Dendritic cell treated with granulocyte-macrophage colony-stimulating factor and Interleukin-4, amounts not matched to agents 40 ng/mL and 50 ng/mL, for 4 days (primary cell): ENCODE results near the gene CCN2.

Source experiments
- H3K27ac Mint-ChIP-seq: one replicate; pipeline ENCODE4 v1.8.0; 2022; ENCODE audit warnings: mild to moderate bottlenecking, mixed read lengths
- H3K27me3 Mint-ChIP-seq: one replicate; pipeline ENCODE4 v1.8.0; 2022; ENCODE audit warnings: mild to moderate bottlenecking, mixed read lengths
- H3K36me3 Mint-ChIP-seq: one replicate; pipeline ENCODE4 v1.8.0; 2022; ENCODE audit warnings: low read depth, mixed read lengths
- H3K4me1 Mint-ChIP-seq: one replicate; pipeline ENCODE4 v1.8.0; 2022; ENCODE audit warnings: low read depth, mixed read lengths
- H3K4me3 Mint-ChIP-seq: one replicate; pipeline ENCODE4 v1.8.0; 2022; ENCODE audit warnings: mild to moderate bottlenecking, moderate library complexity, mixed read lengths
- H3K9me3 Mint-ChIP-seq: one replicate; pipeline ENCODE4 v1.8.0; 2022; ENCODE audit warnings: mixed read lengths
- intact Hi-C: fragments of 100-400 bp; cut with micrococcal nuclease; formaldehyde crosslinking; loops from one replicate; pipeline ENCODE4 v1.15.0; 2022

CCN2 gene

GRCh38 chr6:131979515-131980337 lies 28.6 kb upstream of the CCN2 start:
- H3K4me1 Mint-ChIP-seq = no peaks in the 10 kb centered on the region
- intact Hi-C loops = no loop called here
- H3K27me3 Mint-ChIP-seq = no peaks in the 10 kb centered on the region
- no peaks in the 10 kb centered on the region for H3K36me3 Mint-ChIP-seq
- no peaks in the 10 kb centered on the region for H3K9me3 Mint-ChIP-seq
- H3K4me3 Mint-ChIP-seq = no peak overlapping the region
- no peak overlapping the region for H3K27ac Mint-ChIP-seq

- intact Hi-C loops = no loop called here
- Mint-ChIP-seq H3K27me3 (no peaks in the 10 kb centered on the region), H3K4me1 (no peaks in the 10 kb centered on the region), H3K36me3 (no peaks in the 10 kb centered on the region), H3K9me3 (no peaks in the 10 kb centered on the region), H3K27ac (no peak overlapping the region), H3K4me3 (no peak overlapping the region)
These were observed 27.4 kb upstream of the CCN2 start for GRCh38 chr6:131978522-131978921.

GRCh38 chr6:131976545-131977061 lies 25.4 kb upstream of the CCN2 start:
- Mint-ChIP-seq H3K4me3 (no peak overlapping the region), H3K9me3 (no peaks in the 10 kb centered on the region), H3K27me3 (no peaks in the 10 kb centered on the region), H3K4me1 (no peaks in the 10 kb centered on the region), H3K36me3 (no peaks in the 10 kb centered on the region), H3K27ac (no peak overlapping the region)
- intact Hi-C loops = no loop called here

- Mint-ChIP-seq H3K27me3 (no peaks in the 10 kb centered on the region), H3K4me3 (no peak overlapping the region), H3K36me3 (no peaks in the 10 kb centered on the region), H3K27ac (no peak overlapping the region), H3K4me1 (no peaks in the 10 kb centered on the region), H3K9me3 (no peaks in the 10 kb centered on the region)
- intact Hi-C loops = no loop called here
These were observed 21.6 kb upstream of the CCN2 start for GRCh38 chr6:131972741-131973140.

GRCh38 chr6:131970076-131970859 lies 19.1 kb upstream of the CCN2 start:
- no peaks in the 10 kb centered on the region for H3K4me1 Mint-ChIP-seq
- no peaks in the 10 kb centered on the region for H3K36me3 Mint-ChIP-seq
- H3K4me3 Mint-ChIP-seq = no peak overlapping the region
- H3K27me3 Mint-ChIP-seq = no peaks in the 10 kb centered on the region
- H3K9me3 Mint-ChIP-seq = no peaks in the 10 kb centered on the region
- intact Hi-C loops = no loop called here
- H3K27ac Mint-ChIP-seq = no peak overlapping the region

- Mint-ChIP-seq H3K4me3 (no peak overlapping the region), H3K27me3 (no peaks in the 10 kb centered on the region), H3K4me1 (no peaks in the 10 kb centered on the region), H3K36me3 (no peaks in the 10 kb centered on the region), H3K9me3 (no peaks in the 10 kb centered on the region), H3K27ac (no peak overlapping the region)
- intact Hi-C loops = no loop called here
These were observed 17.5 kb upstream of the CCN2 start for GRCh38 chr6:131968656-131969055.

GRCh38 chr6:131967948-131968347 lies 16.8 kb upstream of the CCN2 start:
- Mint-ChIP-seq H3K36me3 (no peaks in the 10 kb centered on the region), H3K27ac (no peak overlapping the region)
- intact Hi-C loops = no loop called here

GRCh38 chr6:131966443-131966842 lies 15.3 kb upstream of the CCN2 start:
- Mint-ChIP-seq H3K27me3 (no peaks in the 10 kb centered on the region), H3K27ac (no peak overlapping the region), H3K4me3 (no peak overlapping the region), H3K9me3 (no peaks in the 10 kb centered on the region), H3K36me3 (no peaks in the 10 kb centered on the region), H3K4me1 (no peaks in the 10 kb centered on the region)
- intact Hi-C loops = no loop called here

More at GRCh38 chr6:131967948-131968347, 16.8 kb upstream of the CCN2 start:
- no peaks in the 10 kb centered on the region for H3K27me3 Mint-ChIP-seq
- H3K9me3 Mint-ChIP-seq = no peaks in the 10 kb centered on the region
- H3K4me3 Mint-ChIP-seq = no peak overlapping the region
- H3K4me1 Mint-ChIP-seq = no peaks in the 10 kb centered on the region

- H3K36me3 Mint-ChIP-seq = no peaks in the 10 kb centered on the region
These were observed 11.9 kb upstream of the CCN2 start for GRCh38 chr6:131963063-131963462.

GRCh38 chr6:131960371-131961133 lies 9.4 kb upstream of the CCN2 start:
- H3K27ac Mint-ChIP-seq = no peak overlapping the region
- intact Hi-C loops = no loop called here
- H3K4me3 Mint-ChIP-seq = no peak overlapping the region
- H3K27me3 Mint-ChIP-seq = peaks cover 1% of the 10 kb centered on the region
- H3K4me1 Mint-ChIP-seq = no peaks in the 10 kb centered on the region
- H3K9me3 Mint-ChIP-seq = no peaks in the 10 kb centered on the region
- H3K36me3 Mint-ChIP-seq = no peaks in the 10 kb centered on the region

More at GRCh38 chr6:131963063-131963462, 11.9 kb upstream of the CCN2 start:
- no peak overlapping the region for H3K27ac Mint-ChIP-seq
- H3K9me3 Mint-ChIP-seq = no peaks in the 10 kb centered on the region
- intact Hi-C loops = no loop called here
- no peaks in the 10 kb centered on the region for H3K4me1 Mint-ChIP-seq
- H3K4me3 Mint-ChIP-seq = no peak overlapping the region
- H3K27me3 Mint-ChIP-seq = no peaks in the 10 kb centered on the region

GRCh38 chr6:131958542-131959470 lies 7.6 kb upstream of the CCN2 start:
- no peaks in the 10 kb centered on the region for H3K9me3 Mint-ChIP-seq

GRCh38 chr6:131958095-131958494 lies 6.9 kb upstream of the CCN2 start:
- Mint-ChIP-seq H3K9me3 (no peaks in the 10 kb centered on the region), H3K27me3 (peaks cover 12% of the 10 kb centered on the region), H3K36me3 (no peaks in the 10 kb centered on the region), H3K4me1 (no peaks in the 10 kb centered on the region), H3K27ac (no peak overlapping the region), H3K4me3 (no peak overlapping the region)
- intact Hi-C loops = no loop called here

More at GRCh38 chr6:131958542-131959470, 7.6 kb upstream of the CCN2 start:
- H3K36me3 Mint-ChIP-seq = no peaks in the 10 kb centered on the region
- H3K27ac Mint-ChIP-seq = no peak overlapping the region
- intact Hi-C loops = no loop called here
- H3K4me1 Mint-ChIP-seq = no peaks in the 10 kb centered on the region
- no peak overlapping the region for H3K4me3 Mint-ChIP-seq
- H3K27me3 Mint-ChIP-seq = peaks cover 8% of the 10 kb centered on the region

- Mint-ChIP-seq H3K27me3 (peaks cover 34% of the 10 kb centered on the region), H3K4me1 (no peaks in the 10 kb centered on the region), H3K36me3 (no peaks in the 10 kb centered on the region), H3K27ac (no peak overlapping the region), H3K9me3 (no peaks in the 10 kb centered on the region), H3K4me3 (no peak overlapping the region)
- intact Hi-C loops = no loop called here
These were observed 4.7 kb upstream of the CCN2 start for GRCh38 chr6:131955876-131956275.
